Measurements from ENCODE around the gene ZNF827.

GRCh38 chr4:145828802-145829485, 109.7 kb downstream of the ZNF827 start:
- TF ChIP-seq CTCF (IDR thresholded peaks at IDR 0.05) (no peak), POLR2A (IDR thresholded peaks at IDR 0.05) (no peak)

Measured in thyroid gland (tissue), 4 donors.